Fibroblast of lung (primary cell): ENCODE data around the gene MS4A15.

ENCODE experiments used
- EZH2 ChIP-seq: IDR thresholded peaks from 2 replicates; pipeline ENCODE4 v1.5.1; 2012; ENCODE audit warnings: low read length, control low read depth, mild to moderate bottlenecking; ENCODE audit errors: missing control alignments
- TF ChIP-seq, protein P1 (sequence below), 2 donors: IDR thresholded peaks in 1 of 2; conservative IDR thresholded peaks in 1 of 2; 1 replicate in 1 of 2; 2 replicates in 1 of 2; pipeline ENCODE4 v1.5.1; 2011 to 2012; ENCODE audit warnings: low read length in 2 of 2, control low read depth in 1 of 2, inconsistent platforms in 1 of 2, low read depth in 1 of 2, mild to moderate bottlenecking in 1 of 2

DNA sequence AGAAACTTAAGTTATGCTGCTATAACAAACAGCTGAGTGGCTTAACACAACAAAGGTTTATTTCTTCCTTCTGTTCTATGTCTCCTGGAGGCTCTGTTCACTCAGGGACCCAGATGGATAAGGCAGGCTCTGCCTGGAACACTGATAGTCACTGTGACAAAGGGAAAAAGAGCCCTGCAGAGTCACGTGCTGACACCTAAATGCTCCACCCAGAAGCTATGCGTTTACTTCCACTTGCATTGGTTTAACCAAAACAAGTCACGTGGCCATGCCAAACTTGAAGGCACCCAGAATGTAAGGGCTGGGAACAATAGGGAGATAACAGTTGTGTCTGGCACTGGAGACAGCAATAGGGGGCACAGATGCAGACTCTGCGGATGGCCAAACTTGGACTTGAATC is 3.4 kb upstream of the MS4A15 start:
- TF ChIP-seq, protein P1, sequence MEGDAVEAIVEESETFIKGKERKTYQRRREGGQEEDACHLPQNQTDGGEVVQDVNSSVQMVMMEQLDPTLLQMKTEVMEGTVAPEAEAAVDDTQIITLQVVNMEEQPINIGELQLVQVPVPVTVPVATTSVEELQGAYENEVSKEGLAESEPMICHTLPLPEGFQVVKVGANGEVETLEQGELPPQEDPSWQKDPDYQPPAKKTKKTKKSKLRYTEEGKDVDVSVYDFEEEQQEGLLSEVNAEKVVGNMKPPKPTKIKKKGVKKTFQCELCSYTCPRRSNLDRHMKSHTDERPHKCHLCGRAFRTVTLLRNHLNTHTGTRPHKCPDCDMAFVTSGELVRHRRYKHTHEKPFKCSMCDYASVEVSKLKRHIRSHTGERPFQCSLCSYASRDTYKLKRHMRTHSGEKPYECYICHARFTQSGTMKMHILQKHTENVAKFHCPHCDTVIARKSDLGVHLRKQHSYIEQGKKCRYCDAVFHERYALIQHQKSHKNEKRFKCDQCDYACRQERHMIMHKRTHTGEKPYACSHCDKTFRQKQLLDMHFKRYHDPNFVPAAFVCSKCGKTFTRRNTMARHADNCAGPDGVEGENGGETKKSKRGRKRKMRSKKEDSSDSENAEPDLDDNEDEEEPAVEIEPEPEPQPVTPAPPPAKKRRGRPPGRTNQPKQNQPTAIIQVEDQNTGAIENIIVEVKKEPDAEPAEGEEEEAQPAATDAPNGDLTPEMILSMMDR (conservative IDR thresholded peaks at IDR 0.05 in 1 of 2, IDR thresholded peaks at IDR 0.05 in 1 of 2; ENCODE audit: low read depth in 1 of 2, low read length in 2 of 2), result no peak
- no peak for TF ChIP-seq EZH2
